GM08714 (cell line): Measurements from ENCODE around the gene UNC50.

ENCODE experiments used
- H3K4me3 ChIP-seq: fragments of 200-500 bp; sonication (Bioruptor generic); 2 replicates; pipeline ENCODE4 v1.5.1; 2014; ENCODE audit warnings: mild to moderate bottlenecking, low read length, inconsistent platforms
- ZNF274 ChIP-seq: IDR thresholded peaks from 2 replicates; pipeline ENCODE4 v1.6.1; 2012; ENCODE audit warnings: mild to moderate bottlenecking, low read depth, low read length

UNC50 gene, protein sequence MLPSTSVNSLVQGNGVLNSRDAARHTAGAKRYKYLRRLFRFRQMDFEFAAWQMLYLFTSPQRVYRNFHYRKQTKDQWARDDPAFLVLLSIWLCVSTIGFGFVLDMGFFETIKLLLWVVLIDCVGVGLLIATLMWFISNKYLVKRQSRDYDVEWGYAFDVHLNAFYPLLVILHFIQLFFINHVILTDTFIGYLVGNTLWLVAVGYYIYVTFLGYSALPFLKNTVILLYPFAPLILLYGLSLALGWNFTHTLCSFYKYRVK

DNA sequence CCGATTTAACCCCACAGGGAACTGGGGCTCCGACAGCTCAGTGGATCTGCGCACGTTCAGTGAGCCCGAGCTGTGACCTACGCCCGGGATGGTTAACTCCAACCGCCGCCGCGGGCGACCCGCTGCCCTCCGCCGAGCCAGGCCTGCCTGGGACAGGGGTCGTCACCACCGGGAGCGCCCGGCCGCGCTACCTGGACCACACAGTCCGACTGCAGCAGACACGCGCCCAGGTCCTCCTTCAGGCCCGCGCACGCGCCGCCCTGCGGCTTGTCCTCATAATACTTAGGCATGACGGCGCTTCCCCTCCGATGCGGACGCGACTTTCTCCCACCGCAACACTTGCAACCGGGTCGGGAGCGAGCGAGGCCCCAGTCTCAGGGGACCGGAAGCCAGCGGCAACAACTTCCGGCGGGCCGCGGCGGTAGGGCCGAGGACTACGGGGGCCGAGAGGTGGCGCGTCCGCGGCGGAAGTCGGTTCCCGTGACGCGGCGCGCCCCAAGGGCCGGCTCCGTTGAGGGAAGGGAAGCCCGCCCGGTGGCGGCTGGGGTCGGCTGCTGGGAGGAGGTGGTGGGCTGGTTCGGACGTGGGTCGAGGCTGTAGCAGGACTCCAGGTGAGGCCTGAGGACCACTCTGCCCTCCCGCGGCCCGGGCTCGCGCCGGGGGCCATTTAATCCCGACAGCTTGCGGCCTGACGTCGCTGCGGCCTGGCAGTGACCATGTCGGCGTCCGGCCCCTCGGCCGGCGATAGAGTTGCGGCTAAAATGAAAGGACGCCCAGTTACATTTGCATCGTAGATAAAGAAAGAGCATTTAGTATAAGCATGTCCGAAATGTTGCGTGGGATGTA, at the start of gene UNC50, which contains the start of gene COA5:
Gene UNC50 (plus strand): TSS at position 474 of the 846 bp plus-strand sequence. CDS start 1,171 bp downstream, outside the sequence.
Gene COA5 (minus strand): TSS at position 397 of the 846 bp plus-strand sequence. CDS start 107 bp downstream, at position 290.
- H3K4me3 ChIP-seq: peak within 1 kb of the TSS; percentile 96
- no peak for TF ChIP-seq ZNF274

DNA sequence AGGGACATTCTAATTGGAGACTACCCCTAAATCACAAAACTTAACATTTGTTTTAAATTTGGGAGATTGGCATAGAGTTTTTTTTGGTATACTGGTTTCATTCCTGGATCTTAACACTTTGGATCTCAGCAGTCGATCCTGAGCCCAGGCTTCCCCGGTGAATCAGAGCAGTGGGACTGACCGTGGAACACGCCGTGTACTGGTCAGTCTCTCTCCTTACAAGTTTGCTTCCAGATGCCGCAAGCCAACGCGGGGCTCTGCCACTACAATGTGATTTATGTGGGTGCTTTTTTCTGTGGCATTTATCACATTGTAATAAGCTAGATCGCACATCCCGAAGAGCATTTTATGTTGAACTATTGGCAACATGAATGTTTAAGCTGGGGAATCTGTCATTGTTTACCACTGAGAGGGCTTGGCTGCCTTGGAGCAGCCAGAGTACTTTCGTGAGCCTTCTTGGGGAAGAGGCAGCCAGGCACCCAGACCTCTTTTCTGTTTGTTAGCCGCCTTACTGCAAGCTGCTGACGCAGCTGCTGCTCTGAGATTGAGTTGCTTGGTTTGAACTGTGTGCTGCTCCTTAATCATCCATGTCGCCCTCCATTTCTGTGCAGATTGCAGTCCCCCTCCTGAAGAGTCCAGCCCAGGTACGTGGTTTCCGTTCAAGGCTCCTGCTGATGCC, 49.4 kb upstream of the UNC50 start:
- no peak for TF ChIP-seq ZNF274

DNA sequence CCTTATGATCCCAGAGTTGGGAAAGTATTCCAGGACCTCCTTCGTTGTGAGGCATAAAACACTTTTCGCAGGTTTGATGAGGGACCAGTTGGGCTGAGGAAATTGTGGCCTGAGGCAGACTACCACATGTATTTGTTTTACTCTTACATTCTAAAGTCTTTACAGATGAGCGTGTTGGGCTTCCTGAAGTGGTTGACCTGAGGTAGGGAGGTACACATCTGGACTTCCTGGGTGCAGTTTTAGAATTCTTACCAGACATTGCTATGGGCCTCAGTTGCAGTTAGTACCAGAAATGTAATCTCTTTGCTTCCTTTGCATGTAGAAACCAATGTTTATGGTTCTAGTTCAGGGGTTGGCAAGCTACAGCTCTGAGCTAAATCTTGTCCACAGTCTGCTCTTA, 48.8 kb upstream of the UNC50 start:
- no peak overlapping the region for H3K4me3 ChIP-seq
- no peak for TF ChIP-seq ZNF274

More for the DNA sequence above, 49.4 kb upstream of the UNC50 start:
- H3K4me3 ChIP-seq: no peak overlapping the region

DNA sequence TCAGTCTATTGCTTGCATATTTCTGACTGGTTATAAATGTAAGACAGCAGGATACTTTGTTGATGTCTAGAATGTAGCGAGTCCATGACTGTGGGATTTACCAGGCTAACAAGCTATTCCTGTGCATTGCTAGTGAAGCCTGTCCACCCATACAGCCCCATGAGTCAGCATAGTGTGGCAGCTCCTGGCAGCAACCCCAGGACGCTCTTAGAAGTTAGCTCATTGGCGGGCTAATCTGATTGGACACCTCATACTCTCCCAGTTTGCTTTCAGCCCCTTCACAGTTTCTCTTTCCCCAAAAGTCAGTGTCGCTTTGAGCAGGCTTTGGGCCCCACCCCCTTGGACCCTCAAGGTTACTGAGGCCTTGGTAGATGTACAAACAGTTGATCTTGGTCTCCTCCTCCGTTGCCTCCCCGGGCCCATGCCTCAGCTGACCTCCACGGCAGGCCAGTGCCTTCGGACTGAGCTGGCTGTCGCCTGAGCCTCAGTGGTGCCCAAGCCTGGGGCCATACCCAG, 48.1 kb upstream of the UNC50 start:
- no peak for TF ChIP-seq ZNF274
- no peak overlapping the region for H3K4me3 ChIP-seq

DNA sequence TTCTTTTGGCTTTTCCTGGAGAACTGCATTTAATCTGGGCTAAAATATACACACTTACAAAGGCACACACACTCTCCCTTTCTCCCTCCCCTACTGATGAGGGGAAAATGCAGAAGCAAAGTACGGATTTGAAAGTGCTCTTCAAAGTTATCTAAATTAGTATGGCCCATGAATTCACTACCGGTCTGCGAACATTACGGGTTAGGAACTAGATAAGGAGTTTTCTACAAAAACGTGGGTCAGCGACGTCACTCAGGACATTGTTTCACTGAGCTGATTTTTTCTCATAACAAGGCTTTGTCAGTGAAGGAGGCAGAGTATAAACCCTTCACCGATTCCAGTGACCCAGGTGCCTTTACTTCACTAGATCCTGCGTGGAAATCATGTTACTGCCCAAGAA, 47.4 kb upstream of the UNC50 start:
- H3K4me3 ChIP-seq: no peak overlapping the region
- TF ChIP-seq ZNF274: no peak

DNA sequence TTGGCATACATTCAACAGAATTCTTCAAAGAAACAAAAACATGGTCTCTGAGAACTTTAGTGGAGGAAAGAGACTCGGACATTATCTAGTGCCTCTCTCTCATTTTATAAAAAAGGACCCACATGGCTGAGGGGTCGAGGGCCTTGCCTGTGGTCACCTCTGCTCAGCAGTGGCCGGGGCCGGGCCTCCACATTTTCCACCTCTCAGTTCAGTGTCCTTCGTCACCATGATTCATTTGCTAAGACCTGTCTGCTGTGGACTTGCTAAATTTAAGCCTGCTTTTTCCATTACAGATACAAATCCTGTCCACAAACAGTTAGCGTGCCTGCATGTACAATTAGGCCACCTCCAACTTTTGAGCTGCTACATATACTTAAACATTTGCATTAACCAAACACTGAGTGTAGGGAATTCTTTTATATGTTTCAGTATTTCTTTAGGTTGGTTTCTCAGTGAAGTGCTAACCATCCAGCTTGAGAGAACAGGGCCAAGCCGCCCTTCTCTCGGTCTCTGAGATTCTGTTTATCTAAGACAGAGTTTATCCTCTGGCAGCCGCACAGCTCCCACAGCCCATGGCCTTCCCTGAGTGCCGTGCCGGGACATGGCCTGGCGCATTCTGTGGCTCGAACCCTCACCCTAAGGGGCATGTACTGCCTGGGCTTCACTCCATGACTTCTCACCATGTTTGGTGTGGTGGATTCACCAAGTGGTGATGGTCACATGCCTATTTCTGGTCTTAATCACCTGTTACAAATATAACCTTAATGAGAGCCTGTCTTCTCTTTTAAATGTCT, 46.3 kb upstream of the UNC50 start:
- no peak for TF ChIP-seq ZNF274
- no peak overlapping the region for H3K4me3 ChIP-seq

DNA sequence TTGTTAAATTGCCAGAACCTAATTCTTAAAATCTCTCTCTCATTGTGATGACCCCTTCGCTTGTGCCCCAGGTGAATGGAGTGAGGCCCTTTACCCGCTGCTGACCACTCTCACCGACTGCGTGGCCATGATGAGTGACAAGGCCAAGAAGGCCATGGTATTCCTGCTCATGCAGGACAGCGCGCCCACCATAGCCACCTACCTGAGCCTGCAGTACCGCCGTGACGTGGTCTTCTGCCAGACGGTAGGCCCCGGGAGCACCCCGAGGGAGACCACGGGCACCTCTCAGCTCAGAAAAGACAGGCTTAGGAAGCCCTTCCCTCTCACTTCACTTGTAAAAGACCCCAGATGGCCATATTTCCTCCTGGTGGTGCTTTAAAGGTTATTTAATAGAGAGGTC, 45.0 kb upstream of the UNC50 start:
- no peak overlapping the region for H3K4me3 ChIP-seq
- no peak for TF ChIP-seq ZNF274

DNA sequence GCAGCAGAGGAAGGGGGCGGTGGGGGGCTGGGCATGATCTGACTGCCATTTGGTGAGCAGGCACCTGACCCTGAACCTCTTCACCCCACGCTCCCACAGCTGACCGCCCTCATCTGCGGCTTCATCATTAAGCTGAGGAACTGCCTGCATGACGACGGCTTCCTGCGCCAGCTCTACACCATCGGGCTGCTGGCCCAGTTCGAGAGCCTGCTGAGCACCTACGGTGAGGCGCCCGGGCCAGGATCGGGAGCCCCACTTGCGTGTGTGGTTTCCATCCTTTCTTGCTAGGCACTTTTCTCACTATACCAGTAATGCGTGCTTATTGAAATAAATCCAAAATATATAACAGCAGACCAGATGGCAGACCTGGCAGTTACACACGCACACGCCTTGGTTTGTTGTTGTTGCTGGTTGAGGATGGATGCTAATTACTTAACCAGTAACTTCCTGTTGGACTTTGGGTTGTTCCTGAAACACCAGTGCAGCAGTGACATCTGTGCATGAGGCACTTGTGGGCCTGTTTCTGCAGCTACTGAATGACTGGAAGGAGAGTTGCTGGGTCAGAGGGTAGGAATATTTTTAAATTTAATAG, 43.8 kb upstream of the UNC50 start:
- TF ChIP-seq ZNF274: no peak
- no peak overlapping the region for H3K4me3 ChIP-seq

DNA sequence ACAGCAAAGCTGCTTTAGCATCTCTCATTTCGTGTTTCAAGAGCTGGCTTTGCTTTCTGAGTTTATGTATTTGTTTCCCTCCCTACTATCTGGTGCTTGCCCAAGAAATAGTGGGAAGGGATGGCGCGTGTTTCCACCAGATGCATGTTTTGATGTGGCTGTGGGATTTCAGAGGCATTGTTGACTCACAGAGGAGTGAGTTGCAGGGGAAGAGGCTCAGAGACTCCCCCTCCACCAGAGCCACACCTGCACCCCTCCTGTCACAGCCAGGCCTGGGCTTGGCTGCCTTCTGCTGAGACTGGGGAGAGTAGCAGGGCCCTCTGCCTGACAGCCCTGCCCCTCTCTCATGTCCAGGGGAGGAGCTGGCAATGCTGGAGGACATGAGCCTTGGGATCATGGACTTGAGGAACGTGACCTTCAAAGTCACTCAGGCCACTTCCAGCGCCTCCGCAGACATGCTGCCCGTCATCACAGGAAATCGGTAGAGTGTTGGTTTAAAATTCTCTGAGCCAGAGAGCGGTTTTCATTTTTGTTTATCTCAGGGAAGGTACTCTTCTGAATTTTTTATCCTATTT, 43.0 kb upstream of the UNC50 start:
- no peak for TF ChIP-seq ZNF274
- H3K4me3 ChIP-seq: no peak overlapping the region

DNA sequence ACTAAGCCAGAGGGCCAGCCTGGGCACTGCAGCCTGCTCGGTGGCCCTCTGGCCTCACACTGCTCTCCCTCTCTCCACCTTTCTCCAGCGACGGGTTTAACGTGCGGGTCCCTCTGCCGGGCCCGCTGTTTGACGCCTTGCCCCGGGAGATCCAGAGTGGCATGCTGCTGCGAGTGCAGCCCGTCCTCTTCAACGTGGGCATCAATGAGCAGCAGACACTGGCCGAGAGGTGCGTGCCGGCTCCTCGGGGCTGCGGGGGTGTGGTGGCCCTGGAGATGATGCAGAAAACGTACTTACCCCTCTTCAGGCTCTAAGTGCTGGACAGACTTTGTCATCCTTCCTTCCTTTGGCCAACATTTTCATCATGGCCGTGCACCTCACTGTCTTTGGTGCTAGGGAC, 42.4 kb upstream of the UNC50 start:
- no peak overlapping the region for H3K4me3 ChIP-seq
- TF ChIP-seq ZNF274: no peak

DNA sequence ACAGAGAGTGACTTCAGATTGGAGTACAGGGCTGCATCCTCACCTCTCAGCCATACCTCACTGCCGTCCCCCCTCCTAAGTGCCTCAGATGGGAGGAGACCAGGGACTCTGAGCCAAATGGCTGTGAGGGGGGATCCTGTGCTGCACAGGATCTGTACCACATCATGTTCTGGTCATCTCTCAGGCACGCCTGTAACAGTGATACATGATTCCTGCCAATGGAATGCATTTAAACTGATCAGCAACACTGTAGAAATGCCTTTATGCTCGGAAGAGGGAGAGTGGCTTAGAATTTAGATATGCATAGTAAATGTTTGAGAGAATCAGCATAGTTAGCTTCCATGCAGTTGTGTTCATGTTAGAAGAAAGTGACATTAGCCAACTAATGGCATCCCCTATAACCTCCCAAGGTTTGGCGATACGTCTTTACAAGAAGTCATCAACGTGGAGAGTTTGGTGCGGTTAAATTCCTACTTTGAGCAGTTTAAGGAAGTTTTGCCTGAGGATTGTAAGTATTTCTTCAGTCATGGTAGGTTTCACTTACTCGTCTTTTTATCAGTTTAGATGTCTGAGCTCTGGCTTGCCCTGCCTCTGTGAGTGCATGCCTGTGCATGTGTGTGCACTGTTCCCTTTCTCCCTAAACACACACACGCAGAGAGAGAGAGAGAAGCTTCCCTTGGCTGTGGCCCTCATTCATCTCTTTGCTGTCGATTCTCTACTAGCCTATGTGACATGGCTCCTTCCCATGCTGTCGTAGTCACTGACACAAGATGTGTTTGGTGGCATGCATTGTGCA, 40.0 kb upstream of the UNC50 start:
- no peak for TF ChIP-seq ZNF274
- H3K4me3 ChIP-seq: no peak overlapping the region

DNA sequence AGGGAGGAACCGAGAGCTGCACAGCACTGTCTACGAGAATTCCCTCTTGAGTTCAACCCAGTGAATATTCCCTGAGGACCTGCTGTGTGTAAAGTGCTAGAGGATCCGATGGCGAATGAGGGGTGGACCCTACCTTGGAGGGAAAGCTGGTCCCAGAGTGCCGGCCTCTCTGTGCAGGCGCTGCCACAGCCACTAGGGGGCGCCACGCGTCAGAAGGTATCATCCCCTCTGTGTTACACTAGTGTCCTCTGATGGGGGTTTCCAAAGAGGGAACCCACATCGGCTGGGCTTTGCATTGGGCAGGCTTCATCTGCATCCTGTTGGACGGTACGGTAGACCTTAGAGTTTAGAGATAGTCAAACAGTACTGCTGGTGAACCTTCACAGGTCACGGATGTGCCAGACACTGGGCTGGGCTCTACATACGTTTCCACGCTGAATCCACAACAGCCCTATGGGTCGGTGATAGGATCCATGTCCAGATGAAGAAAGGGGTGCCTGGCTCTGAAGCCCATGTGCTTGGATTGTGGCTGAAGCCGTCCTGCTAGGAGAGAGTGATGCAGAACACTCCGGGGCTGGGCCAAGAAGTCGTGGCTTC, 39.1 kb upstream of the UNC50 start:
- TF ChIP-seq ZNF274: no peak
- no peak overlapping the region for H3K4me3 ChIP-seq
